Sigmoid colon (tissue), 7 donors: ENCODE measurements around the gene CYP11A1. TPM values are rescaled to one million over a fixed set of nuclear protein-coding genes. Genes with fewer than 3 reads are reported as not detected.

Source experiments
- DNase-seq: peaks from one replicate; pipeline ENCODE4 v3.0.0-alpha.2; 2019
- H3K27ac ChIP-seq, 4 donors: fragments of 200-600 bp; sonication (generic); one replicate each; pipeline ENCODE4 v1.5.1; 2016 to 2019; ENCODE audit warnings: mild to moderate bottlenecking in 1 of 4
- H3K27me3 ChIP-seq, 3 donors: fragments of 200-600 bp; sonication (generic); one replicate each; pipeline ENCODE4 v1.5.1; 2019; ENCODE audit warnings: mild to moderate bottlenecking in 1 of 3
- H3K36me3 ChIP-seq, 4 donors: fragments of 200-600 bp; sonication (generic); one replicate each; pipeline ENCODE4 v1.5.1; 2016 to 2019
- H3K4me1 ChIP-seq, 4 donors: fragments of 200-600 bp; sonication (generic); one replicate each; pipeline ENCODE4 v1.5.1; 2017 to 2019
- H3K4me3 ChIP-seq, 4 donors: fragments of 200-600 bp; sonication (generic); one replicate each; pipeline ENCODE4 v1.5.1; 2017 to 2019; ENCODE audit warnings: mild to moderate bottlenecking in 2 of 4, moderate library complexity in 1 of 4
- H3K9me3 ChIP-seq, 4 donors: fragments of 200-600 bp in 3 of 4; sonication (generic) in 3 of 4; one replicate each; pipeline versions ENCODE4 v1.5.1 to v1.6.1; 2013 to 2019
- CTCF ChIP-seq, 4 experiments: fragments of 450-650 bp in 3 of 4; fragments of 200-600 bp in 1 of 4; IDR thresholded peaks; one replicate each; pipeline ENCODE4 v1.5.1; 2016 to 2019; ENCODE audit warnings: antibody characterized with exemption in 4 of 4, mild to moderate bottlenecking in 3 of 4, moderate library complexity in 2 of 4
- EP300 ChIP-seq, 4 donors: sonication (generic); formaldehyde crosslinking; IDR thresholded peaks; one replicate each; pipeline ENCODE4 v1.6.1; 2017; ENCODE audit warnings: antibody characterized with exemption in 4 of 4
- POLR2A ChIP-seq, 2 donors: fragments of 450-650 bp; IDR thresholded peaks; one replicate each; pipeline ENCODE4 v1.6.1; 2016; ENCODE audit warnings: antibody characterized with exemption in 2 of 2, mild to moderate bottlenecking in 2 of 2, moderate library complexity in 2 of 2
- POLR2AphosphoS5 ChIP-seq, 4 donors: sonication (generic); formaldehyde crosslinking; IDR thresholded peaks; one replicate each; pipeline ENCODE4 v1.6.1; 2017; ENCODE audit warnings: antibody characterized with exemption in 4 of 4
- WGBS, 2 donors: extraction: QIAGEN DNeasy Blood & Tissue Kit; methylation state at CpG; one replicate each; pipeline ENCODE4 v1.1.7; 2013; 5-methylcytosine and 5-hydroxymethylcytosine counted together
- intact Hi-C: fragments of 100-400 bp; cut with DNase I; formaldehyde crosslinking; loops from one replicate; pipeline ENCODE4 v1.15.1; 2023
- polyA plus RNA-seq, 3 donors: library from polyadenylated mRNA; stranded (reverse); fragments of 200-250 nt; gene quantifications; one replicate each; pipeline ENCODE4 v1.2.3, GENCODE V29; 2013
- total RNA-seq, 4 donors: library from RNA; depleted of rRNA; stranded (reverse); fragments of >200 nt; gene quantifications; one replicate each; pipeline ENCODE4 v1.1.0, GENCODE V29; 2016
- donor health status: healthy with polysubstance abuse.
- donor health status: Bipolar disorder and iron deficiency.
- donor health status: healthy.

Gene CYP11A1
- total and polyA plus RNA-seq, 7 donors: 0.22 to 1.7 (median 0.49) TPM; not detected in 2

GRCh38 chr15:74382004-74382816 lies 14.8 kb upstream of the CYP11A1 start:
- no peaks in the 10 kb centered on the region for H3K36me3 ChIP-seq
- H3K4me3 ChIP-seq: no peak overlapping the region
- intact Hi-C loops: loop anchor here (2.0 kb wide), 1 partner anchor 57 kb away; no protein-coding TSS in a partner anchor
- peaks cover 0 to 8% (median 0%) of the 10 kb centered on the region in 3 donors for H3K27me3 ChIP-seq
- no peaks in the 10 kb centered on the region for H3K4me1 ChIP-seq
- no peak overlapping the region for H3K27ac ChIP-seq
- peak; percentile 27 to 75 (median 72) for TF ChIP-seq CTCF (IDR thresholded peaks at IDR 0.05)
- TF ChIP-seq POLR2A (IDR thresholded peaks at IDR 0.05): no peak
- H3K9me3 ChIP-seq: no peaks in the 10 kb centered on the region
- WGBS, 2 donors: 45 to 46% methylated on average over 13 of the region's 13 CpGs
- peak; percentile 86 for DNase-seq

- intact Hi-C loops: no loop called here
- Histone ChIP-seq H3K4me1 (no peaks in the 10 kb centered on the region), H3K27ac (no peak overlapping the region), H3K36me3 (no peaks in the 10 kb centered on the region), H3K4me3 (no peak overlapping the region), H3K9me3 (no peaks in the 10 kb centered on the region), H3K27me3 (peaks cover 0 to 8% (median 0%) of the 10 kb centered on the region in 3 donors)
- TF ChIP-seq CTCF (IDR thresholded peaks at IDR 0.05) (no peak), POLR2AphosphoS5 (IDR thresholded peaks at IDR 0.05) (no peak), EP300 (IDR thresholded peaks at IDR 0.05) (no peak), POLR2A (IDR thresholded peaks at IDR 0.05) (no peak)
- no peak for DNase-seq
- WGBS, 2 donors: 86 to 95% methylated on average over 5 of the region's 5 CpGs
These were observed 14.0 kb upstream of the CYP11A1 start for GRCh38 chr15:74381481-74381880.

- TF ChIP-seq EP300 (IDR thresholded peaks at IDR 0.05): no peak
- TF ChIP-seq CTCF (IDR thresholded peaks at IDR 0.05): no peak
- TF ChIP-seq POLR2AphosphoS5 (IDR thresholded peaks at IDR 0.05): no peak
- TF ChIP-seq POLR2A (IDR thresholded peaks at IDR 0.05): no peak
- H3K27me3 ChIP-seq: peaks cover 0 to 8% (median 0%) of the 10 kb centered on the region in 3 donors
- no peak overlapping the region for H3K27ac ChIP-seq
- no peaks in the 10 kb centered on the region for H3K9me3 ChIP-seq
- H3K4me3 ChIP-seq: no peak overlapping the region
- whole genome bisulfite sequencing, 2 donors: 79 to 87% methylated on average over 2 of the region's 2 CpGs
- intact Hi-C loops: no loop called here
- no peaks in the 10 kb centered on the region for H3K36me3 ChIP-seq
- H3K4me1 ChIP-seq: no peaks in the 10 kb centered on the region
- DNase-seq: no peak
These were observed 13.7 kb upstream of the CYP11A1 start for GRCh38 chr15:74381190-74381453.

- WGBS, 2 donors: 54 to 75% methylated on average over 12 of the region's 12 CpGs
- peaks cover 0 to 8% (median 0%) of the 10 kb centered on the region in 3 donors for H3K27me3 ChIP-seq
- no peak for DNase-seq
- H3K27ac ChIP-seq: no peak overlapping the region
- H3K4me3 ChIP-seq: no peak overlapping the region
- no peaks in the 10 kb centered on the region for H3K9me3 ChIP-seq
- no peak for TF ChIP-seq EP300 (IDR thresholded peaks at IDR 0.05)
- no peak for TF ChIP-seq CTCF (IDR thresholded peaks at IDR 0.05)
- TF ChIP-seq POLR2A (IDR thresholded peaks at IDR 0.05): no peak
- TF ChIP-seq POLR2AphosphoS5 (IDR thresholded peaks at IDR 0.05): no peak
- intact Hi-C loops: no loop called here
- no peaks in the 10 kb centered on the region for H3K36me3 ChIP-seq
- no peaks in the 10 kb centered on the region for H3K4me1 ChIP-seq
These were observed 13.1 kb upstream of the CYP11A1 start for GRCh38 chr15:74380361-74381189.
